ENCODE measurements around the gene TMEM11. TPM values are rescaled to one million over a fixed set of nuclear protein-coding genes. Genes with fewer than 3 reads are reported as not detected.

TMEM11 gene
- polyA plus RNA-seq, 3 donors: 25.7 to 68.1 (median 59.5) TPM

DNA sequence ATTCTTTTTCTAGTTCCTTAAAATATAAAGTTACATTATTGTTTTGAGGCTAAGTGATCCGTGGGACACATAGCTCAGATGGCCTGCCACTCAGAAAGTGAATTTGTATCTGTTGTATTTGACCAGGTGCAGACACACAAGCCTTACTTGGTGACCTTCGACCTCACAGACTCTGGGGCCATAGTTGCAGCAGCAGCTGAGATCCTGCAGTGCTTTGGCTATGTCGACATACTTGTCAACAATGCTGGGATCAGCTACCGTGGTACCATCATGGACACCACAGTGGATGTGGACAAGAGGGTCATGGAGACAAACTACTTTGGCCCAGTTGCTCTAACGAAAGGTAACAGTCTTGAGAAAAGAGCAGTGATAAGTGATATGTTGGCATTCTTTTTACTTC is 30.5 kb downstream of the TMEM11 start:
- 60% methylated on average over 5 of the region's 5 CpGs for WGBS (ENCODE audit: insufficient coverage)
- H3K4me2 ChIP-seq (replicated peaks; ENCODE audit: extremely low read depth, low read length, poor library complexity, severe bottlenecking): no peak overlapping the region
- peaks cover 33 to 65% of the 10 kb centered on the region in 2 donors for H3K36me3 ChIP-seq (replicated peaks in 1 of 2; ENCODE audit: control insufficient read depth in 1 of 2, insufficient read depth in 2 of 2, low read length in 2 of 2)
- H3K79me2 ChIP-seq (ENCODE audit: insufficient read depth, low read length): no peaks in the 10 kb centered on the region
- Mint-ChIP-seq H3K27ac (no peak overlapping the region), H3K4me1 (peaks cover 8% of the 10 kb centered on the region), H3K4me3 (no peak overlapping the region), H3K36me3 (peaks cover 52 to 82% of the 10 kb centered on the region in 2 donors), H3K9me3 (no peaks in the 10 kb centered on the region), H3K27me3 (ENCODE audit: low read depth in 3 of 3) (no peaks in the 10 kb centered on the region)
- H3K27ac ChIP-seq (ENCODE audit: low read depth in 1 of 2, low read length in 2 of 2): peak overlapping the region in 1 of 2 donors; percentile 38
- H3K9ac ChIP-seq (ENCODE audit: insufficient read depth, low read length, poor library complexity, severe bottlenecking): no peak overlapping the region
- H2AFZ ChIP-seq (ENCODE audit: insufficient read depth, low read depth, low read length, poor library complexity, severe bottlenecking): no peak overlapping the region
- peaks cover 9 to 10% of the 10 kb centered on the region in 2 donors for H3K4me1 ChIP-seq (ENCODE audit: control insufficient read depth in 1 of 2, insufficient read depth in 2 of 2, low read length in 2 of 2)
- no peak for DNase-seq
- no peaks in the 10 kb centered on the region for H4K20me1 ChIP-seq (ENCODE audit: insufficient read depth, low read length)
- TF ChIP-seq, protein P1, sequence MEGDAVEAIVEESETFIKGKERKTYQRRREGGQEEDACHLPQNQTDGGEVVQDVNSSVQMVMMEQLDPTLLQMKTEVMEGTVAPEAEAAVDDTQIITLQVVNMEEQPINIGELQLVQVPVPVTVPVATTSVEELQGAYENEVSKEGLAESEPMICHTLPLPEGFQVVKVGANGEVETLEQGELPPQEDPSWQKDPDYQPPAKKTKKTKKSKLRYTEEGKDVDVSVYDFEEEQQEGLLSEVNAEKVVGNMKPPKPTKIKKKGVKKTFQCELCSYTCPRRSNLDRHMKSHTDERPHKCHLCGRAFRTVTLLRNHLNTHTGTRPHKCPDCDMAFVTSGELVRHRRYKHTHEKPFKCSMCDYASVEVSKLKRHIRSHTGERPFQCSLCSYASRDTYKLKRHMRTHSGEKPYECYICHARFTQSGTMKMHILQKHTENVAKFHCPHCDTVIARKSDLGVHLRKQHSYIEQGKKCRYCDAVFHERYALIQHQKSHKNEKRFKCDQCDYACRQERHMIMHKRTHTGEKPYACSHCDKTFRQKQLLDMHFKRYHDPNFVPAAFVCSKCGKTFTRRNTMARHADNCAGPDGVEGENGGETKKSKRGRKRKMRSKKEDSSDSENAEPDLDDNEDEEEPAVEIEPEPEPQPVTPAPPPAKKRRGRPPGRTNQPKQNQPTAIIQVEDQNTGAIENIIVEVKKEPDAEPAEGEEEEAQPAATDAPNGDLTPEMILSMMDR (IDR thresholded peaks at IDR 0.05): no peak
- no peaks in the 10 kb centered on the region for H3K27me3 ChIP-seq (ENCODE audit: control insufficient read depth in 2 of 2, insufficient read depth in 2 of 2, low read length in 2 of 2)
- H3K4me3 ChIP-seq (replicated peaks in 1 of 3; ENCODE audit: low read depth in 2 of 3, low read length in 3 of 3): no peak overlapping the region
- intact Hi-C loops (cut with micrococcal nuclease): no loop called here
- H3K9me3 ChIP-seq (replicated peaks in 1 of 2; ENCODE audit: control insufficient read depth in 1 of 2, insufficient read depth in 1 of 2, low read length in 2 of 2): no peaks in the 10 kb centered on the region

DNA sequence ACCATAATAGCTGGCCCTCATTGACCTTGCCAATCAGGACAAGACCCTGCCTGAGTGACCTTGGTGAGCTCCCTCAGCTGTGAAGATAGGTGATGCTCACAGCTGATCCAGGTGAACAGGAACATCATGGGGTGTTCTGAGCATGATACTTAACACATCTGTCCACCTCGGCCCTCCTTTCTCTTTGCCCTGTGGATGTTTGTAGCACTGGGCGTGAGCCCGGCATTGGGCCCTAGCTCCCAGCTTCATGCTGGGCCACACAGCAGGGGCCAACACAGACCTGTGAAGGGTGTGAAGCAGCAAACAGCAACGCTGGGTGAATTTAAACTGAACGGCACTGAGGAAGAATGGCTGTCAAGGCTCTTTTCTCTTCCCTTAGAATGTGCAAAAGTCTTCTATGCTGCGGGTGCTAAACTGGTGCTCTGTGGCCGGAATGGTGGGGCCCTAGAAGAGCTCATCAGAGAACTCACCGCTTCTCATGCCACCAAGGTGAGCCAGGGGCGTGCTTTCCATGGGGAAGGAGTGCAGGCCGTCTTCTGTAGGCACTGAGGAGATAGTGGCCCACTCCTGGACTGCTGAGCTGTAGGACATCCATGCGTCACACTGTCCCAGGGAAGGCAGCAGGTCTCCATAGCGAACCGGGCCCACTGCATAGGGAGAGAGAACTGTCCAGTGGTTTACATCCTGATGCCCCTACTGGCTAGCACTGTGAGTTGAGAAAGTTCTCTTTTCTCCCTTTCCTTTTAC is 35.9 kb downstream of the TMEM11 start:
- H3K36me3 ChIP-seq (replicated peaks in 1 of 2; ENCODE audit: control insufficient read depth in 1 of 2, insufficient read depth in 2 of 2, low read length in 2 of 2): peaks cover 55 to 82% of the 10 kb centered on the region in 2 donors
- H3K9ac ChIP-seq (ENCODE audit: insufficient read depth, low read length, poor library complexity, severe bottlenecking): no peak overlapping the region
- no peak overlapping the region for H3K4me3 Mint-ChIP-seq
- no peaks in the 10 kb centered on the region for H3K9me3 ChIP-seq (replicated peaks in 1 of 2; ENCODE audit: control insufficient read depth in 1 of 2, insufficient read depth in 1 of 2, low read length in 2 of 2)
- H3K27me3 Mint-ChIP-seq (ENCODE audit: low read depth in 3 of 3): peaks cover 0 to 1% (median 0%) of the 10 kb centered on the region in 3 donors
- peaks cover 57 to 82% of the 10 kb centered on the region in 2 donors for H3K36me3 Mint-ChIP-seq
- peak overlapping the region in 2 of 7 donors; percentile 23 to 84 for H3K27ac Mint-ChIP-seq
- no peaks in the 10 kb centered on the region for H3K27me3 ChIP-seq (ENCODE audit: control insufficient read depth in 2 of 2, insufficient read depth in 2 of 2, low read length in 2 of 2)
- TF ChIP-seq, protein P1 (IDR thresholded peaks at IDR 0.05): no peak
- no peaks in the 10 kb centered on the region for H4K20me1 ChIP-seq (ENCODE audit: insufficient read depth, low read length)
- H3K4me1 Mint-ChIP-seq: peaks cover 13% of the 10 kb centered on the region
- H3K4me3 ChIP-seq (replicated peaks in 1 of 3; ENCODE audit: low read depth in 2 of 3, low read length in 3 of 3): no peak overlapping the region
- intact Hi-C loops (cut with micrococcal nuclease): loop anchor here in 1 of 2 donors (10.0 kb wide), 1 partner anchor 53 kb away; the partner anchor contains the start of gene DHRS7B
- no peak overlapping the region for H3K4me2 ChIP-seq (replicated peaks; ENCODE audit: extremely low read depth, low read length, poor library complexity, severe bottlenecking)
- 97% methylated on average over 11 of the region's 13 CpGs for WGBS (ENCODE audit: insufficient coverage)
- peak overlapping the region in 1 of 2 donors; percentile 9 for H3K27ac ChIP-seq (ENCODE audit: low read depth in 1 of 2, low read length in 2 of 2)
- no peak for DNase-seq
- no peaks in the 10 kb centered on the region for H3K4me1 ChIP-seq (ENCODE audit: control insufficient read depth in 1 of 2, insufficient read depth in 2 of 2, low read length in 2 of 2)
- H3K9me3 Mint-ChIP-seq: no peaks in the 10 kb centered on the region
- peaks cover under 1% of the 10 kb centered on the region for H3K79me2 ChIP-seq (ENCODE audit: insufficient read depth, low read length)
- no peak overlapping the region for H2AFZ ChIP-seq (ENCODE audit: insufficient read depth, low read depth, low read length, poor library complexity, severe bottlenecking)

Measured in CD14-positive monocyte (primary cell).